HG02885 (cell line): ENCODE measurements around the gene BNIP5.

ENCODE experiments used
- ATAC-seq: cut with Tn5 transposase; IDR thresholded peaks from one replicate; pipeline ENCODE4 v1.9.1; 2021; ENCODE audit warnings: mild to moderate bottlenecking; ENCODE audit not compliant: unreplicated experiment, poor library complexity

BNIP5 gene, protein sequence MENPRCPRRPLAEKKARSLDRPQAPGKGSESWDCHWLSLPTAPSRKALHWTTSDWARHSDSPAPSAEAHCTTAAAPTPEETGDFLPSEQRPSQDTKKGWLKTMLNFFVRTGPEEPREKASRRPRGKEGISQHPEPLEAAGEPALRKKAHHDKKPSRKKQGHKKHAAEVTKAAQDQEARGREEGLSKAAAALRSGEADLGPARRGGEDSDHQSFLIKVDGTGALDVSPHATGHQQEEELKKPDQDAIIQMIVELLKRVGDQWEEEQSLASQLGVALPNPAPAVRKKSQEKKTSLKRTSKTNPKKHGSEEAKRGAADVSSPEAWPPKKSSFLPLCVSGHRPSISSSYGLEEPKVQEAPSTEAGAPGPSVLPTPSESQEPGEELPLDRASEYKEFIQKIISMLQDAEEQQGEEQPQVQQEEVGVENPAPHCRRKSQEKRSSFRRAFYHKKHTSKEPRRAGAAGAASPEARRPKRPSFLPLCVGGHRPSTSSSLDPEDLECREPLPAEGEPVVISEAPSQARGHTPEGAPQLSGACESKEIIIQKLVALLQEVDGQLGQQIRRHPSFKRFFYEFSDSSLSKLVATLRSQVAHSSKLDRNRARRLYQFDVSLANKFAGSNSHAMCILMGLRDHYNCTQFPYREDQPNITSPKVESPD

GRCh38 chr6:36336779-36337241 lies at the start of gene BNIP5:
Gene BNIP5 (minus strand): TSS chr6:36336888. CDS start chr6:36330690, 6,198 bp downstream.
- ATAC-seq: no peak

DNA sequence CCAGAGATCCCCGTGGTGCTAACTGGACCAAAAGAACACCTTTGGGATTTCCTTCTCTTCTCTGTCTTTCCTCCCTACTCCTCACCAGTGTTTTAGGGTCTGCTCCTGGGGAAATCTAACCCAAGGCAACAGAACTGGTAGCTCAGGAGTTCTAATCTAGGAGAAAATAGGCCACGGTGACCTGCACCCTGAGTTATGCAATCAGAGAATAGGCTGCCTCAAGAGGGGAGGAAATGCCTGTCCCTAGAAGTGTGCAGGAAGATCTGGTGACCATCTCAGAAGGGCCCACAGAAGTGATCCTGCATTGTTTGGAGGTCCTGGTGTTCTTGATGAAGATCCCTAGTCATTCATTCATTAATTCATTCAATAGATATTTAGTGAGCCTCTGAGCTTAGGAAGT lies 47.4 kb upstream of the BNIP5 start:
- no peak for ATAC-seq

DNA sequence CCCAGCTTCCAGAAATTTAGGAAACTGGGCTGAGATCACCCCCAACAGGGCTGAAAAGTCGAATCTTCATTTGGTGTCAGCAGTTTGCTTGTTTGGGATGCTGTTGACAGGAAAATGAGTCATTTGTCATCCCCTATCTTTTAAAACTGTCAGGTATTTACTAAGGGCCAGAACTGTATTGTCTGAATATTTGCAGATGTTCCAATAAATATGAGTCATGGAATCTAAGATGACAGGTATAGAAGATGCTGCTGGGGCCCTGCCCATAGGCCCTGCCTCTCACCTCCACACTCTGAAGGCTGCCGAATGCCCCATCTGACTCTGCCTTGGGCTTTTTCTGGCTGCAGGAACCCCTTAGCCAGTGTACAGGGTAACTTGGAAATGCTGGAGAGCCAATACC lies 46.9 kb upstream of the BNIP5 start:
- no peak for ATAC-seq

- ATAC-seq: no peak
These were observed 46.3 kb upstream of the BNIP5 start for GRCh38 chr6:36382976-36383375.

DNA sequence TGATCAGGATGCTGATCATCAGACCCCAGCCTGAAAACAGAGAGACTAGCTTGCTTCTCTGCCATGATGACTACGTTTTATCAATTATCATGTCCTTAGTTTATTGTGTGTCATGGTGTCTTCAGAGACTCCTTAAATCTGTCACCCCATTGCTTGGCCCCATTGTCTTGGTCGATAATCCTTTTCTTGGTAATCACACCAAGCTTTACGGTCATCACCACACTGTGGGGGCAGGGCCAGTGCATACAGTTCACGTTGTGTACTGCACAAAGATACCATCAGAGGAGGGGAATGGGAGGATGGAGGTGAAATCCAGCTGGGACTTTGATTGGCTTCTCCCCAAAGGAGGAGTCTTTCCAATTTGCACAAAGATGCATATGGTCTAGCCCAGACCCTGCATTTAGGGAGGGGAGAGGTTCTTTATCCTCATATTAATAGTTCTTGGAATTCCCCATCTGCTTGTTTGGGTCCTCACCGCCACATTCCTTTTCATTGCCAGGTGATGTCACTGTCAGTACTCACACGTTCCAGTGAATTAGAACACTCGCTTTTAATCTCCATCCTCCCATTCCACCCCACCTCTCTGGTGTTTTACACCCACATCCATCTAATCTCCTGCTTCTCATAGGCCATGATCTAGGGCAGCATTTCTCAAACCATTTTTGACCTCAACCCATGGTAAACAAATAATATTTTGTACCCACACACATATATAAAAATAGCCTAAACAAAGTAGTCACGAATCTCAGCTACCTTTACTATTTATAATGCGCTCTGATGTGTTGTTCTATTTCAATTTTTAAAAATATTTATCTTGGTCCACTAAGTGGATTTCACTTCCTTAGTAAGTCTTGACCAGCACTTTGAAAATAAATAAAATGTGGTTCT lies 45.1 kb upstream of the BNIP5 start:
- no peak for ATAC-seq

DNA sequence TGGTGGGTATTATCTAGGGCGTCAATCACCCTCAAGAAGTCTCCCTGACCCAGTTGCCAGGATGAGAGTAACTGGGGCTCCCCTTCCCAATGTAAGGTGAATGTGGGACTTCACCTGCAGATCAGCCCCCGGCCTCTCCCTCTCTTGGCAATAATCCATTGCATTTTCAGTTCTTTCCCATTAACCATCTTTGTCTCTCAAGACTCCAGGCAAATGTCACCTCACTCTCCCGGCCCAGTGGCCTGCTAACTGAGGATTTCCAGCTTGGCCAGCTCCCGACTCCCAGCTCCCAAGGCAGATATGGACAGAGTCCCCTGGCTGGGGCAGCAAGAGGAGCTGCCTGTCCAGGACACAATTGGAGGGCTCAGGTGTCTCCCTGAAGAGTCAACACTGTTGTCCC lies 43.5 kb upstream of the BNIP5 start:
- ATAC-seq: no peak

- ATAC-seq: no peak
These were observed 42.2 kb upstream of the BNIP5 start for GRCh38 chr6:36378936-36379335.

GRCh38 chr6:36378243-36378920 lies 41.7 kb upstream of the BNIP5 start:
- ATAC-seq: no peak

- no peak for ATAC-seq
These were observed 40.9 kb upstream of the BNIP5 start for GRCh38 chr6:36377594-36377993.

DNA sequence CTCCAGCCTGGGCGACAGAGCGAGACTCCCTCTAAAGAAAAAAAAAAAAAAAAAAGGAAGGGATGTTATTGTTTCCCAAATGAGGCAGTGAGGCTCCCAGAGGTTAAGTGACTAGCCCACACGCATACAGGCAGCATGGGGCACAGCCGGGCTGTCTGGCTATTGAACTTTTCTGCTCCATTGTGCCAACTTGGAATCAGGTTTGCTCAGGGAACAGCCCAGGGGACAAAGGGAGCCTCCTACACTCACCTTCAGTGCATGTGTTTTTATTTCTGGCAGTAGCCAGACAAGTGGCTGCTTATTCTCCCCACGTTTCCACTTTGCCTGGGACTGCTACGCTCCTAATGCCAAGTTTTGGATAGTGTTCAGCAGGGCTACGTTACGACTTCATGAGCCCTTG lies 40.1 kb upstream of the BNIP5 start:
- ATAC-seq: no peak

GRCh38 chr6:36376183-36376582 lies 39.5 kb upstream of the BNIP5 start:
- ATAC-seq: no peak

- no peak for ATAC-seq
These were observed 39.0 kb upstream of the BNIP5 start for GRCh38 chr6:36375644-36376155.

DNA sequence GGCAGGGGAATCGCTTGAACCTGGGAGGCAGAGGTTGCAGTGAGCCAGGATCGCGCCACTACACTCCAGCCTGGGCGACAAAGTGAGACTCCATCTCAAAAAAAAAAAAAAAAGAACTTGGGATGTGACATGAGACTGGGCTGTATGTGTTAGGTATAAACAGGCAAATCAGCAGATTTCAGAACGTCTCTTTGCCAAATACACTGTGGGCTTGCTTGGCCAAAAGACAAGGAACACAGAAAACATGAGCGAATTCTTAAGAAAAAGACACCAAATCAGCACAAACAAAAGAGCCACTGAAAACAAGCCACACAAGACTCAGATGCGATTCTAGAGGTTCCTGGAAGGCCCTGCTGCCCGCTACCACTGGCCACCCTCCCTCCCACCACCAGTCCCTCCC lies 38.3 kb upstream of the BNIP5 start:
- no peak for ATAC-seq

DNA sequence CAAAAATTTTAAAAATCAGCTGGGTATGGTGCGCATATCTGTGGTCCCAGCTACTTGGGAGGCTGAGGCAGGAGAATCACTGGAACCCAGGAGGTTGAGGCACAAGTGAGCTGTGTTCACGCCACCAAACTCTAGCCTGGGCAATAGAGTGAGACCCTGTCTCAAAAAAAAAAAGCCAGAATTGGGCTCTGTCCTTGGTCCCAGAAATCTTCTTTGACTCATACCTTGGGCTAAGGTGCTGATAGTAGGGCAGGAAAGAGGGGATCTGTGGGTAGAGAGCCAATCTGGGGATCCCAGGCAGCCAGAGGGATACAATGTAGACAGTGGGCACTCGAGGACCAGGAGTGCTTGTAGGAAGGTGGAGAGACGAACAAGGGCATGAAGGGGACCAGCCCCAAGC lies 37.5 kb upstream of the BNIP5 start:
- no peak for ATAC-seq

GRCh38 chr6:36373368-36374019 lies 36.8 kb upstream of the BNIP5 start:
- no peak for ATAC-seq

DNA sequence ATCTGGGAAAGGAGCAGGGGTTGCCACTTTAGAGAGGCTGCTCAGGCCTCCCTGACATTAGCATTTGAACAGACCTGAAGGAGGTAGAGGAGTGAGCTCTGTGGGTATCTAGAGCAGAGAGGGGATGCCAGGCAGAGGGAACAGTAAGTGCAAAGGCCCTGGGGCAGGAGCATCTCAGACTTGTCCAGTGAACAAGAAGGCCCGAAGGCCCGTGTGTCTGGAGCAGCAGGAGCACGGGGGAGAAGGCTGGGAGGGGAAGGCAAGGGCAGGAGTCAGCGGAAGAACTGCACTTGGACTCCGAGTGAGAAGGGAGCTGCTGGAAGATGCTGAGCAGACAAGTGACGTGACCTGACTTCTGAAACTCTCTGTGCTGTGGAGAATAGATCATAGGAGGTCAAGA lies 35.4 kb upstream of the BNIP5 start:
- ATAC-seq: no peak

- ATAC-seq: no peak
These were observed 34.5 kb upstream of the BNIP5 start for GRCh38 chr6:36371211-36371610.

GRCh38 chr6:36370638-36371037 lies 34.0 kb upstream of the BNIP5 start:
- no peak for ATAC-seq
